Measurements from ENCODE around the gene WDR6.
"Not testable (repeated sequence)": the region's sequence is repeated elsewhere in the genome, so short reads cannot be mapped to it uniquely, and the experiment has no call there.

The WDR6 gene

DNA sequence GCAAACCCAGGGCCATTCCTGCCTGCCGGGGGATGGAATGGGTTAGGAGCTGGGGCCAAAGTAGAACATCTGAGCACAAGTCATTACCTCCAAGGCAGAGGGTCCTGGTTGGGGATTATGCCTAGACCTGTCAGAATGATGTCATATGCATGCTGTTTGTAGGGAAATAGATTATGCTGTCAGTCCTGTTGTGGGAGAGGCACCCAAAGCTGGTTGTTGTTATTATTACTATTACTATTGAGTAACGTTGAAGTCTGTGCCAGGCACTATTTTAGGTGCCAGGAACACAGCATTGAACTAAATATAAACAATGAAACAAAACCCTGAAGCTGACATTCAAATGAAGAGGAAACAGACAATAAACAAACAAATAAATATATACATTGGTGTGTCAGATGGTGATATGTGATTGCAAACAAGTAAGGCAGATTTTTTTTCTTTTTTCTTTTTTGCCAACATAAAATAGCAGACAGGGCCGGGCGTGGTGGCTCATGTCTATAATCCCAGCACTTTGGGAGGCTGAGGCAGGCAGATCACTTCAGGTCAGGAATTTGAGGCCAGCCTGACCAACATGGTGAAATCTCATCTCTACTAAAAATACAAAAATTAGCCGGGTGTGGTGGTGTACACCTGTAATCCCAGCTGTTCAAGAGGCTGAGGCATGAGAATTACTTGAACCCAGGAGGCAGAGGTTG is 15.2 kb upstream of the WDR6 start:
- DNase-seq: no peak

- DNase-seq: no peak
Measured at GRCh38 chr3:48993834-48994233, 13.4 kb upstream of the WDR6 start.

- DNase-seq: no peak
Measured at GRCh38 chr3:48996640-48997039, 10.6 kb upstream of the WDR6 start.

GRCh38 chr3:48997102-48997635 is 10.0 kb upstream of the WDR6 start:
- DNase-seq: no peak

GRCh38 chr3:48997714-48998637 is 9.2 kb upstream of the WDR6 start:
- DNase-seq: no peak

- peak; percentile 43 for DNase-seq
Measured at GRCh38 chr3:48999085-48999858, 7.9 kb upstream of the WDR6 start.

- no peak for DNase-seq
Measured at GRCh38 chr3:49001155-49001554, 6.0 kb upstream of the WDR6 start.

- DNase-seq: no peak
Measured at GRCh38 chr3:49004352-49005302, 2.6 kb upstream of the WDR6 start.

DNA sequence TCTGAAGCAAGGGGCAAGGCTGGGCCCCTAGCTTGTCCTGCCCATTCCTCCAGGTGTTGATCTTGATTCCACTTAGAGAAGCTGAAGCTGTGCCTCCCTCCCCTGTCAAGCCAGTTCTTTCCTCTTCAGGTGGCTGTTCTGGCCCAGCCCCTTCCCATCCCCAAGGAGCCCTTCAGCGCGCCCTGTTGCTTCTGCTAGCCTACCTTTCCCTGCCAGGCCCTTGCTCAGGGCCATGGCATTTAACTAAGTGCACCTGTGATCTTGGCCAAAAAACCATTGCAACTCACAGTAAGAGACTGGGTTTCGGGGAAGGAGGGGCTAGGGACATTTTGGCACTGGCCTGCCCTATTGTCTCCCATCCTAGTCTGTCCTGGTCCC is 1.9 kb upstream of the WDR6 start:
- DNase-seq: no peak

GRCh38 chr3:49005998-49006397 is 1.2 kb upstream of the WDR6 start:
- no peak for DNase-seq

- DNase-seq: no peak
Measured at GRCh38 chr3:49006408-49007067, 653 bp upstream of the WDR6 start.

- DNase-seq: peak; percentile 94
Measured at GRCh38 chr3:49007771-49008528, 759 bp downstream of the WDR6 start.

- not testable (repeated sequence) for DNase-seq
Measured at GRCh38 chr3:49008627-49009026, 1.4 kb downstream of the WDR6 start.

GRCh38 chr3:49009396-49009795 is 2.2 kb downstream of the WDR6 start:
- DNase-seq: no peak

GRCh38 chr3:49012441-49013017 is 5.3 kb downstream of the WDR6 start:
- DNase-seq: no peak

GRCh38 chr3:49013113-49013737 is 6.0 kb downstream of the WDR6 start:
- no peak for DNase-seq

DNA sequence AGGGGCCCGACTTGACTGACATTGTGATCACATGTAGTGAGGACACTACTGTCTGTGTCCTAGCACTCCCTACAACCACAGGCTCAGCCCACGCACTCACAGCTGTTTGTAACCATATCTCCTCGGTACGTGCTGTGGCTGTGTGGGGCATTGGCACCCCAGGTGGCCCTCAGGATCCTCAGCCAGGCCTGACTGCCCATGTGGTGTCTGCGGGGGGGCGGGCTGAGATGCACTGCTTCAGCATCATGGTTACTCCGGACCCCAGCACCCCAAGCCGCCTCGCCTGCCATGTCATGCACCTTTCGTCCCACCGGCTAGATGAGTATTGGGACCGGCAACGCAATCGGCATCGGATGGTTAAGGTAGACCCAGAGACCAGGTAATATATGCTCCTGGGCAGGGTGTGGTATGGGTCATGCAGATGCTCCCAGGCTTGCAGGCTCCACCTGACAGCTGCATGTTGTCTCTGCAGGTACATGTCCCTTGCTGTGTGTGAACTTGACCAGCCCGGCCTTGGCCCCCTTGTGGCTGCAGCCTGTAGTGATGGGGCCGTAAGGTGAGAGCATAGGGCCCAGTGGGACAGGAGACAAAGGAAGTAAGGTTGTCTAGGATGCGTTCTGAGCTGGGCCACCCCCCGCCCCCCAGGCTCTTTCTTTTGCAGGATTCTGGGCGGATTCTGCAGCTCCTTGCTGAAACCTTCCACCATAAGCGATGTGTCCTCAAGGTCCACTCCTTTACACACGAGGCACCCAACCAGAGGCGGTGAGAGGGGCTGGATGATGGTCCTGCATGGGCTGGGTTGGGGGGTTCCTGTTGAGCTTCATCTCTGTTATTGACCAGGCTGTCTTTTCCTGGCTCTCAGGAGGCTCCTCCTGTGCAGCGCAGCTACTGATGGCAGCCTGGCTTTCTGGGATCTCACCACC is 6.8 kb downstream of the WDR6 start:
- DNase-seq: peak; percentile 68

DNA sequence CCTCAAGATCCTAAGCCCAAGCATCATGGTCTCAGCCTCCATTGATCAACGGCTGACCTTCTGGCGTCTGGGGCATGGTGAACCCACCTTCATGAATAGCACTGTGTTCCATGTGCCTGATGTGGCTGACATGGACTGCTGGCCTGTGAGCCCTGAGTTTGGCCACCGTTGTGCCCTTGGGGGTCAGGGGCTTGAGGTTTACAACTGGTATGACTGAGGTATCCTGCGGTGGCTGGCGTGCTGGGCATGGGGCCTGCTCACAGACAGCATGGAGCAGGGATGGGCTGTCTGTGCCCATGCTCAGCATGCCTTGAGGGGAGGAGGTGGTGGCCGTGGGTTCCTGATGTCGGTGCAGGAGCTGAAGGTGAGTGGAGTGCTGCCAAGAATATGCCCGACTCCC is 7.9 kb downstream of the WDR6 start:
- DNase-seq: no peak

GRCh38 chr3:49015765-49016164 is 8.6 kb downstream of the WDR6 start:
- DNase-seq: no peak
